A673 (cell line): ENCODE data around the gene HEYL. TPM values are rescaled to one million over a fixed set of nuclear protein-coding genes. Genes with fewer than 3 reads are reported as not detected.

Experiments
- BruUV-seq: library from RNA; stranded (reverse); fragments of 400-500 nt; replicated peaks from 2 replicates; lab custom pipeline; 2021; lab: Mats Ljungman, UMichigan
- CTCF ChIA-PET: fragments of 300-600 bp; sonication (Branson Sonifier 250); formaldehyde crosslinking; loops from one replicate; lab custom pipeline; 2022; ENCODE audit warnings: antibody characterized with exemption; lab: Charles Lee
- POLR2A ChIA-PET: fragments of 300-600 bp; sonication (Branson Sonifier 250); formaldehyde crosslinking; loops from one replicate; lab custom pipeline; 2022; ENCODE audit warnings: antibody characterized with exemption; ENCODE audit not compliant: low non-redundant PET; lab: Charles Lee
- DNase-seq: peaks from one replicate; pipeline ENCODE4 v3.0.0-alpha.2; 2015; ENCODE audit warnings: low spot score
- H3K27ac ChIP-seq: fragments of 200-600 bp; sonication (generic); 2 replicates; pipeline ENCODE4 v1.5.1; 2016; ENCODE audit warnings: mixed run types, low read depth, mild to moderate bottlenecking, mixed read lengths, antibody characterized with exemption, low read length; ENCODE audit not compliant: poor library complexity, severe bottlenecking
- H3K27me3 ChIP-seq: fragments of 200-600 bp; sonication (generic); replicated peaks from 2 replicates; pipeline ENCODE4 v1.6.1; 2017; ENCODE audit warnings: mixed run types, low read depth, mild to moderate bottlenecking, mixed read lengths, antibody characterized with exemption, low read length; ENCODE audit not compliant: insufficient read depth, poor library complexity
- H3K36me3 ChIP-seq: fragments of 200-600 bp; sonication (generic); 2 replicates; pipeline ENCODE4 v1.6.1; 2016; ENCODE audit warnings: mixed run types, mild to moderate bottlenecking, mixed read lengths, antibody characterized with exemption, low read length; ENCODE audit not compliant: insufficient read depth, poor library complexity, severe bottlenecking
- H3K4me1 ChIP-seq: fragments of 200-600 bp; sonication (generic); 2 replicates; pipeline ENCODE4 v1.6.1; 2017; ENCODE audit warnings: mixed run types, mild to moderate bottlenecking, mixed read lengths, antibody characterized with exemption, low read length; ENCODE audit not compliant: insufficient read depth, poor library complexity, severe bottlenecking
- H3K4me3 ChIP-seq: fragments of 200-600 bp; sonication (generic); 2 replicates; pipeline ENCODE4 v1.5.1; 2016; ENCODE audit warnings: low read depth, mixed run types, mild to moderate bottlenecking, mixed read lengths, low read length; ENCODE audit not compliant: poor library complexity, severe bottlenecking
- H3K9me3 ChIP-seq: fragments of 200-600 bp; sonication (generic); 2 replicates; pipeline ENCODE4 v1.6.1; 2016; ENCODE audit warnings: mixed run types, low read depth, mild to moderate bottlenecking, mixed read lengths, antibody characterized with exemption, low read length; ENCODE audit not compliant: poor library complexity, severe bottlenecking
- CTCF ChIP-seq: fragments of 300-800, 200-600 bp; sonication (generic); conservative IDR thresholded peaks from 2 replicates; pipeline ENCODE4 v1.5.1; 2017; ENCODE audit warnings: low read depth, mild to moderate bottlenecking, antibody characterized with exemption, low read length, moderate library complexity, mixed read lengths
- EZH2 ChIP-seq: fragments of 200-600 bp; sonication (generic); IDR thresholded peaks from 2 replicates; pipeline ENCODE4 v1.6.1; 2017; ENCODE audit warnings: borderline replicate concordance, low read depth, mild to moderate bottlenecking, mixed read lengths, antibody characterized with exemption, low read length; ENCODE audit not compliant: poor library complexity, severe bottlenecking
- intact Hi-C: fragments of 100-400 bp; cut with micrococcal nuclease; formaldehyde crosslinking; loops from one replicate; pipeline ENCODE4 v1.10.0; 2022; ENCODE audit not compliant: unreplicated experiment
- total RNA-seq: library from RNA; stranded (reverse); gene quantifications from 2 replicates; pipeline ENCODE4 v1.2.3, GENCODE V29; 2021

Gene HEYL
- total RNA-seq, 1 experiment from 2014 or later = 0.77 TPM

- TF ChIP-seq CTCF (no peak), EZH2 (no peak)
- Histone ChIP-seq H3K27ac (no peak overlapping the region), H3K36me3 (no peaks in the 10 kb centered on the region), H3K4me3 (no peak overlapping the region), H3K9me3 (no peaks in the 10 kb centered on the region), H3K27me3 (no peaks in the 10 kb centered on the region), H3K4me1 (no peaks in the 10 kb centered on the region)
- POLR2A ChIA-PET = no interaction called here
- DNase-seq = no peak
- intact Hi-C loops = no loop called here
- no TSS peak for BruUV-seq
- CTCF ChIA-PET = interaction anchor here (0.6 kb wide), 1 partner anchor 49 kb away, joined by 3 read pairs; no protein-coding TSS in a partner anchor
Measured at GRCh38 chr1:39652554-39652953, 13.1 kb upstream of the HEYL start.

GRCh38 chr1:39652105-39652504, 12.7 kb upstream of the HEYL start:
- BruUV-seq = no TSS peak
- no peaks in the 10 kb centered on the region for H3K36me3 ChIP-seq
- no peaks in the 10 kb centered on the region for H3K9me3 ChIP-seq
- TF ChIP-seq CTCF (no peak), EZH2 (no peak)
- no peak for DNase-seq
- CTCF ChIA-PET = interaction anchor here (0.6 kb wide), 1 partner anchor 50 kb away, joined by 3 read pairs; no protein-coding TSS in a partner anchor
- H3K4me1 ChIP-seq = no peaks in the 10 kb centered on the region
- intact Hi-C loops = no loop called here
- no peak overlapping the region for H3K27ac ChIP-seq
- no peaks in the 10 kb centered on the region for H3K27me3 ChIP-seq
- H3K4me3 ChIP-seq = no peak overlapping the region
- POLR2A ChIA-PET = no interaction called here

- Histone ChIP-seq H3K27ac (no peak overlapping the region), H3K27me3 (no peaks in the 10 kb centered on the region), H3K4me1 (peaks cover 10% of the 10 kb centered on the region), H3K9me3 (no peaks in the 10 kb centered on the region), H3K36me3 (no peaks in the 10 kb centered on the region), H3K4me3 (no peak overlapping the region)
- ChIA-PET POLR2A (no interaction called here), CTCF (no interaction called here)
- no peak for DNase-seq
- intact Hi-C loops = no loop called here
- no TSS peak for BruUV-seq
- no peak for TF ChIP-seq EZH2
- TF ChIP-seq CTCF = no peak
Measured at GRCh38 chr1:39650431-39650830, 11.0 kb upstream of the HEYL start.
